B cell (primary cell): ENCODE results near the gene ZNF445. TPM values are rescaled to one million over a fixed set of nuclear protein-coding genes. Genes with fewer than 3 reads are reported as not detected.
"Not testable (repeated sequence)": the region's sequence is repeated elsewhere in the genome, so short reads cannot be mapped to it uniquely, and the experiment has no call there.

ENCODE experiments used
- ATAC-seq: fragments of 200-7000 bp; cut with Tn5 transposase; one replicate; pipeline ENCODE4 v1.10.0; 2021; ENCODE audit warnings: low read depth, mild to moderate bottlenecking, moderate number of reproducible peaks, moderate library complexity
- CTCF ChIA-PET: fragments of 350-600 bp; sonication (Branson Sonifier 250); formaldehyde crosslinking; loops from one replicate; lab custom pipeline; 2021; ENCODE audit warnings: antibody characterized with exemption, inconsistent platforms; lab: Charles Lee
- POLR2A ChIA-PET: fragments of 350-600 bp; sonication (Branson Sonifier 250); formaldehyde crosslinking; loops from one replicate; lab custom pipeline; 2021; ENCODE audit warnings: antibody characterized with exemption; lab: Charles Lee
- DNase-seq: peaks from one replicate; pipeline ENCODE4 v3.0.0; 2013
- H2AFZ ChIP-seq: 2 replicates; pipeline ENCODE4 v1.6.1; 2012; ENCODE audit warnings: mild to moderate bottlenecking, low read depth, low read length; ENCODE audit not compliant: insufficient read depth, poor library complexity, severe bottlenecking
- H3K27ac ChIP-seq, 2 donors: 1 replicate in 1 of 2; 2 replicates in 1 of 2; pipeline ENCODE4 v1.5.1; 2012 to 2013; ENCODE audit warnings: low read length in 2 of 2, mild to moderate bottlenecking in 2 of 2, moderate library complexity in 1 of 2
- H3K27me3 ChIP-seq, 4 experiments: fragments of 200-600 bp in 1 of 4; sonication (generic) in 1 of 4; replicated peaks in 1 of 4; 1 replicate in 2 of 4; 2 replicates in 2 of 4; pipeline versions ENCODE4 v1.6.1 to v1.7.0; 2013 to 2016; ENCODE audit warnings: low read length in 3 of 4, mild to moderate bottlenecking in 2 of 4, mixed read lengths in 1 of 4, moderate library complexity in 1 of 4; ENCODE audit not compliant: insufficient read depth in 4 of 4, control insufficient read depth in 3 of 4; ENCODE audit errors: control extremely low read depth in 1 of 4
- H3K36me3 ChIP-seq, 2 experiments: replicated peaks in 1 of 2; 1 replicate in 1 of 2; 2 replicates in 1 of 2; pipeline versions ENCODE4 v1.6.1 to v1.7.1; 2013; ENCODE audit warnings: low read length in 1 of 2; ENCODE audit not compliant: insufficient read depth in 2 of 2, control insufficient read depth in 1 of 2; ENCODE audit errors: control extremely low read depth in 1 of 2, extremely low read depth in 1 of 2
- H3K4me1 ChIP-seq, 2 donors: fragments of 200-600 bp in 1 of 2; sonication (generic) in 1 of 2; 1 replicate in 1 of 2; 2 replicates in 1 of 2; pipeline versions ENCODE4 v1.5.1 to v1.6.1; 2013 to 2017; ENCODE audit warnings: low read length in 2 of 2; ENCODE audit not compliant: control insufficient read depth in 2 of 2, insufficient read depth in 2 of 2
- H3K4me2 ChIP-seq: replicated peaks from 2 replicates; pipeline ENCODE3; 2012; ENCODE audit warnings: mild to moderate bottlenecking, low read depth, low read length; ENCODE audit not compliant: poor library complexity, severe bottlenecking
- H3K4me3 ChIP-seq, 5 experiments: fragments of 200-600 bp in 1 of 5; sonication (generic) in 1 of 5; 1 replicate in 3 of 5; 2 replicates in 2 of 5; pipeline versions ENCODE4 v1.5.1 to v1.7.0; 2011 to 2016; ENCODE audit warnings: low read length in 4 of 5, mild to moderate bottlenecking in 4 of 5, low read depth in 2 of 5, control low read depth in 1 of 5, moderate library complexity in 1 of 5; ENCODE audit not compliant: insufficient read depth in 1 of 5; ENCODE audit errors: control extremely low read depth in 1 of 5, extremely low read depth in 1 of 5
- H3K79me2 ChIP-seq: fragments of 200-600 bp; sonication (generic); one replicate; pipeline ENCODE4 v1.6.0; 2016; ENCODE audit warnings: low read length; ENCODE audit not compliant: control insufficient read depth, insufficient read depth
- H3K9ac ChIP-seq: fragments of 200-600 bp; sonication (generic); 2 replicates; pipeline ENCODE4 v1.6.1; 2017; ENCODE audit warnings: mild to moderate bottlenecking, low read length, moderate library complexity
- H3K9me3 ChIP-seq, 3 donors: one replicate each; pipeline versions ENCODE4 v1.6.1 to v1.7.1; 2013; ENCODE audit warnings: low read length in 2 of 3; ENCODE audit not compliant: control insufficient read depth in 2 of 3, insufficient read depth in 1 of 3; ENCODE audit errors: control extremely low read depth in 1 of 3
- H4K20me1 ChIP-seq: 2 replicates; pipeline ENCODE4 v1.6.0; 2012; ENCODE audit warnings: mild to moderate bottlenecking, low read length; ENCODE audit not compliant: insufficient read depth, control insufficient read depth, poor library complexity, severe bottlenecking
- H3K27ac Mint-ChIP-seq: one replicate; pipeline ENCODE4 v1.8.0; 2021; ENCODE audit warnings: mixed read lengths
- H3K27me3 Mint-ChIP-seq: one replicate; pipeline ENCODE4 v1.8.0; 2021; ENCODE audit warnings: mixed read lengths
- H3K4me1 Mint-ChIP-seq: one replicate; pipeline ENCODE4 v1.8.0; 2021; ENCODE audit warnings: mixed read lengths
- H3K4me3 Mint-ChIP-seq: one replicate; pipeline ENCODE4 v1.8.0; 2021; ENCODE audit warnings: mixed read lengths
- H3K9me3 Mint-ChIP-seq: one replicate; pipeline ENCODE4 v1.8.0; 2022; ENCODE audit warnings: mixed read lengths; ENCODE audit not compliant: insufficient read depth
- CTCF ChIP-seq: fragments of 200-600 bp; IDR thresholded peaks from one replicate; pipeline ENCODE4 v1.8.0; 2022; ENCODE audit warnings: antibody characterized with exemption, mild to moderate bottlenecking
- EZH2 ChIP-seq: IDR thresholded peaks from 2 replicates; pipeline ENCODE4 v1.6.1; 2012; ENCODE audit warnings: borderline replicate concordance, low read depth, mild to moderate bottlenecking, moderate library complexity, low read length; ENCODE audit not compliant: insufficient read depth, poor library complexity, severe bottlenecking
- WGBS: methylation state at CpG from one replicate; pipeline ENCODE4 v1.1.5; 2013; ENCODE audit warnings: missing lambda C conversion rate; ENCODE audit not compliant: insufficient coverage; 5-methylcytosine and 5-hydroxymethylcytosine counted together
- intact Hi-C: fragments of 100-400 bp; cut with micrococcal nuclease; formaldehyde crosslinking; loops from one replicate; pipeline ENCODE4 v1.10.0; 2022
- polyA plus RNA-seq: library from polyadenylated mRNA; depleted of rRNA; stranded (reverse); fragments of >200 nt; gene quantifications from 2 replicates; pipeline ENCODE4 v1.2.3, GENCODE V29; 2012
- total RNA-seq, 2 donors: library from RNA; stranded (reverse); fragments of 120-200 nt in 1 of 2; gene quantifications; 1 replicate in 1 of 2; 2 replicates in 1 of 2; pipeline versions ENCODE4 v1.2.3 to v1.2.4, GENCODE V29; 2013 to 2022

The ZNF445 gene
- total and polyA plus RNA-seq, 2 donors (not counting 1 experiment from before 2014, with no cell fraction given), result 2.6 to 29.7 TPM

GRCh38 chr3:44476963-44477311 is 533 bp downstream of the ZNF445 start:
- no peak for TF ChIP-seq EZH2
- no peak for TF ChIP-seq CTCF
- Histone ChIP-seq H2AFZ (peak overlapping the region; percentile 97), H3K4me2 (peak overlapping the region; percentile 87), H3K27me3 (no peaks in the 10 kb centered on the region), H3K9ac (peak overlapping the region; percentile 70), H3K4me1 (peaks cover 11 to 23% of the 10 kb centered on the region in 2 donors), H3K27ac (peak overlapping the region in 1 of 2 donors; percentile 44), H3K36me3 (no peaks in the 10 kb centered on the region), H4K20me1 (peaks cover 9% of the 10 kb centered on the region), H3K9me3 (no peaks in the 10 kb centered on the region), H3K4me3 (peak overlapping the region; percentile 47 to 90 (median 69)), H3K79me2 (peaks cover 46% of the 10 kb centered on the region)
- Mint-ChIP-seq H3K4me3 (peak overlapping the region; percentile 94), H3K9me3 (no peaks in the 10 kb centered on the region), H3K27ac (no peak overlapping the region), H3K27me3 (no peaks in the 10 kb centered on the region), H3K4me1 (peaks cover 34% of the 10 kb centered on the region)
- DNase-seq (no peak), ATAC-seq (no peak)
- intact Hi-C loops, result loop anchor here (1.0 to 2.0 kb wide), 7 partner anchors 33 to 252 kb away; partner anchors contain the start of genes TCAIM, ZKSCAN7, ZNF35 and ZNF501
- WGBS, result no CpG with 5 or more reads among the region's 5 CpGs
- ChIA-PET CTCF (no interaction called here), POLR2A (no interaction called here)

- peak overlapping the region; percentile 87 for H3K4me2 ChIP-seq
- WGBS, result 14% methylated on average over 5 of the region's 6 CpGs
- Mint-ChIP-seq H3K4me1 (peaks cover 41% of the 10 kb centered on the region), H3K27me3 (no peaks in the 10 kb centered on the region), H3K9me3 (no peaks in the 10 kb centered on the region), H3K4me3 (peak overlapping the region; percentile 94), H3K27ac (no peak overlapping the region)
- ChIA-PET CTCF (no interaction called here), POLR2A (no interaction called here)
- peaks cover 53% of the 10 kb centered on the region for H3K79me2 ChIP-seq
- ATAC-seq (no peak), DNase-seq (no peak)
- no peaks in the 10 kb centered on the region for H3K9me3 ChIP-seq
- intact Hi-C loops, result loop anchor here (2.0 kb wide), 1 partner anchor 35 kb away; no protein-coding TSS in a partner anchor
- TF ChIP-seq CTCF (no peak), EZH2 (no peak)
- peak overlapping the region; percentile 70 for H3K9ac ChIP-seq
- peaks cover 16% of the 10 kb centered on the region for H4K20me1 ChIP-seq
- peak overlapping the region in 1 of 5 experiments; percentile 85 for H3K4me3 ChIP-seq
- H3K27ac ChIP-seq, result no peak overlapping the region
- H3K27me3 ChIP-seq, result no peaks in the 10 kb centered on the region
- H2AFZ ChIP-seq, result peak overlapping the region; percentile 97
- H3K4me1 ChIP-seq, result peaks cover 11 to 23% of the 10 kb centered on the region in 2 donors
- peaks cover 0 to 2% of the 10 kb centered on the region in 2 experiments for H3K36me3 ChIP-seq
Observed at GRCh38 chr3:44476181-44476611, 1.3 kb downstream of the ZNF445 start.

- H3K9me3 Mint-ChIP-seq, POLR2A ChIA-PET: not testable (repeated sequence)
- 98% methylated on average over 5 of the region's 10 CpGs for WGBS
Observed at GRCh38 chr3:44474886-44475285, 2.6 kb downstream of the ZNF445 start.

More at GRCh38 chr3:44474886-44475285, 2.6 kb downstream of the ZNF445 start:
- H3K4me3 Mint-ChIP-seq, H3K4me2 ChIP-seq, H3K36me3 ChIP-seq, H3K9ac ChIP-seq, DNase-seq, H3K27me3 ChIP-seq, H3K9me3 ChIP-seq, H3K27ac Mint-ChIP-seq, intact Hi-C loops, H3K4me3 ChIP-seq, ATAC-seq, H3K27ac ChIP-seq, CTCF ChIA-PET, H2AFZ ChIP-seq, H3K27me3 Mint-ChIP-seq: not testable (repeated sequence)
- peaks cover 44% of the 10 kb centered on the region for H3K4me1 Mint-ChIP-seq
- peaks cover 17% of the 10 kb centered on the region for H4K20me1 ChIP-seq
- H3K4me1 ChIP-seq, result peaks cover 11 to 23% of the 10 kb centered on the region in 2 donors
- H3K79me2 ChIP-seq, result peaks cover 66% of the 10 kb centered on the region
